ENCODE data around the gene ADAM11. TPM values are rescaled to one million over a fixed set of nuclear protein-coding genes. Genes with fewer than 3 reads are reported as not detected.
"Not testable (repeated sequence)": the region's sequence is repeated elsewhere in the genome, so short reads cannot be mapped to it uniquely, and the experiment has no call there.

Gene ADAM11
- total RNA-seq, 1 experiment from 2014 or later, result 21.6 TPM

DNA sequence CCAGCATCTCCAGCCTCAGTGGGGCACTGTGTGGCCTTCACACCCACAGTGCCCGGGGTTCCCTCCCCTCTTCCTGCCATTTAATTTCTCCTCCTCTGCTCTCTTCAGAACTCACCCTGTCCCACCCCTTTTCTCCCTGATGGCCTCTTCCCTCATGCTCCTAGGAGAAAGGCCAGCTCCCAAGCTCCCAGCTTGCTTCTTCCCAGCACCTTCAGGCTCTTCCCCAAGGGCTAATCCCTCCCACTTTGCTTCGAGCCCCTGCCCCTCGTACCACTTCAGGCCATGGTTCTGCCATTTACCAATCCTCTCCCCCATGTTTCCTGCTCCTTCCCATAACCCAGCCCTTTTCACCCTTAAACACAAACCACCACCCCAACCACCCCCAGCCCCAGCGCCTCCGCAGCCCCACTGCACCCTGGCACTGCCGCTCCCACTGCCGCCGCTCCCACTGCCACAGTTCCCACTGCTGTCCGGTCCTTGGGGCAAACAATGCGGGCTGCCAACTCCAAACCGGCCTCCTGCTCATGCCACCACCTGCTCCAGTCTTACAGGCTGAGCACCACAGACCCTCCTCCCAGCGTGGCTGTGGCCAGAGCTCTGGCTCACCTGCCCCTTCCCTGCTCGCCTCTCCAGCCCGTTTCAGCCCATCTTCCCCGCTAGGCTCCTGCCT lies 28.6 kb downstream of the ADAM11 start:
- DNase-seq (ENCODE audit: low spot score), result peak; percentile 93
- in situ Hi-C loops (cut with HindIII; ENCODE audit: low sequenced_read_pairs), result no loop called here

- in situ Hi-C loops (cut with HindIII; ENCODE audit: low sequenced_read_pairs), result no loop called here
- no peak for DNase-seq (ENCODE audit: low spot score)
Observed at GRCh38 chr17:44788139-44788538, 29.4 kb downstream of the ADAM11 start.

DNA sequence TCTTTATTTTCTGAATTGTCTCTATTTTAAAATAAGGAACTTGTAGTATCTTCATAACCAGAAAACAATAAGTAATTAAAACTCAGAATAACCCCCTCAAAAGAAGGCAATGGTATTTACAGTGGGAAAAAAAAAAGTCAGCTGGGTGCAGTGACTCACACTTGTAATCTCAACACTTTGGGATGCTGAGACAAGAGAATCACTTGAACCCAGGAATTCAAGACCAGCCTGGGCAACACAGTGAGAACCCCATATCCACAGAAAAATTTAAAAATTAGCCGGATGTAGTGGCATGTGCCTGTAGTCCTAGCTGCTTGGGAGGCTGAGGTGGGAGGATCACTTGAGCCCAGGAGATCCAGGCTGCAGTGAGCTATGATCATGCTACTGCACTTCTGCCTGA lies 33.5 kb downstream of the ADAM11 start:
- in situ Hi-C loops (cut with HindIII; ENCODE audit: low sequenced_read_pairs), result no loop called here
- no peak for DNase-seq (ENCODE audit: low spot score)

DNA sequence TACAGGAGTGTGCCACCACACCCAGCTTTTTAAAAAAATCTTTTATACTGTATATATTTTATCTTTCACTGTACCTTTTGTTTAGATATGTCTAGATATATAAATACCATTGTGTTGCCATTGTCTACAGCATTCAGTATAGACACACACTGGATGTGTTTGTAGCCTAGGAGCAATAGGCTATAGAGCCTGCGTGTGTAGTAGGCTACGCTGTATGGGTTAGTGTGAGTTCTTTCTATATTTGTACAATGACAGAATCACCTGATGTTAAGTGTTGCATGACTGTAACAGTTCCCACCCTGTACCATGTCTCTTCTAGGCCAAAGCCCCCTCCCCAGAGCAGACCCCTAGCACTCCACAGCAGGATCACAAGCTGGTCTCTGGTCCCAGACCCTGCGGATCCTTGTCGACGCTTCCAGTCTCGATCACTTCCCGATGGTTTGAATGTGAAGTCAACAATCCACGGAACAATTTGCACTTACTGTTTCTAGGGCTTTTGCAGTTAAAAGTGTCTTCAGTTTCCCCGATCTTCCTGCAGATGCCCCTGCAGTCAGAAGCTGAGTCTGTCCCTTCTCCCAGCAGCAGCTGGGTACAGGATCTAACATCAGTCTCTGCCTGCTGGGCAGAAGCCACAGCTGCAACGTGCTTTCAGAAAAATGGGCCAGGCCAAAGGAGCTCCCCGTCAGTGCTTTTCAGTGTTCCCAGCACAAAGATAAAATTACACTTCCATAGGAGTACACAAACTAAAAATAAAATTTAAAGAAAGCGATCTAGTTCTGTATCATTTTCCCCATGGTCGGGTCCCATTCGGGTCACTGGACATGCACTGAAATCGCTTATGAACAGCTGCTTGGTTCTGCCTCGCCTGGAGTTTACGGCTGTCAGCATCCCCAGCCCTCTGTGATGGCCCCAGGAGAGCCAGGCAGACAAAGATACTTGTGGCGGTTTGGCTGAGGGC lies 35.4 kb downstream of the ADAM11 start:
- no peak for DNase-seq (ENCODE audit: low spot score)
- in situ Hi-C loops (cut with HindIII; ENCODE audit: low sequenced_read_pairs), result no loop called here

DNA sequence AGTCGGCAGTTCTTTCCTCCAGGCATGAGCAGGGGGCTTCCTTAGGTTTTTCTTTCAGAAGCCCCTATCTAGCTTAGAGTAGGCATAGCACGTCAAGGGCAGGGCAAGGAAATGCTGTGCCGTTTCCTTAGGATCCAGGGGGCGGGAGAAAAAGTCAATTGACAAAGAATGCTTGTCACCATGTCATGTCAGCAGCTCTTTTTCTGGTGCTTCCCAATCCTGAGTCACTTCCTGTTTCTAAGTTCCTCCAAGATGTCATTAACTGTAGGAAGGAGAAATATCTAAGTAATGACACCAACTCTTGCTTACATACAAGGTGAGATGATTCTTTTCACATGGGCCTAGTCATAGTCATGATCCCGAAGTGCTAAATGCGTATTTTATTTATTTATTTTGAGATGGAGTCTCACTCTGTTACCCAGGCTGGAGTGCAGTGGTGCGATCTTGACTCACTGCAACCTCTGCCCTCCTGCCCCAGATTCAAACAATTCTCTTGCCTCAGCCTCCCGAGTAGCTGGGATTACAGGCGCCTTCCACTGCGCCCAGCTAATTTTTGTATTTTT lies 36.1 kb downstream of the ADAM11 start:
- in situ Hi-C loops (cut with HindIII; ENCODE audit: low sequenced_read_pairs), result no loop called here
- peak; percentile 43 for DNase-seq (ENCODE audit: low spot score)

- no peak for DNase-seq (ENCODE audit: low spot score)
- in situ Hi-C loops (cut with HindIII; ENCODE audit: low sequenced_read_pairs), result no loop called here
Observed at GRCh38 chr17:44795421-44795820, 36.6 kb downstream of the ADAM11 start.

DNA sequence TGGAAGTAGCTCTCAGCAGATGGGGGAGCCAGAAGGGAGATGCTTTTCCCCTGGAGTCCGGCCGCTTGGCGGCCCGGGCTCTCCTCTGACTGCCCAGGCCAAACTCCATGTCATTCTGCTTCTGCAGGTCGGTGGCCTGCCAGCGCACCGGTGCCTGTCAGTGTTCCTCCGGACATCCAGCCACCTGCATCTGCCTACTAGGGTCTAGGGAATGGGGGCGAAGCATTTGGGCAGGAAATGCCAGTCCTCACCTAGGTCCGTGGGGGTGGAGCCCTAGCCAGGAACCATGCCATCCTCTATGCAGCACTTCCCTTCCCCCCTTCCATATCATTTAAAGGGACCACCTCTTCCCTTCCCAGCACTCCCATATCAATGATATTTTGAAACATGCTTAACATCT lies 37.1 kb downstream of the ADAM11 start:
- DNase-seq (ENCODE audit: low spot score), result peak; percentile 79
- in situ Hi-C loops (cut with HindIII; ENCODE audit: low sequenced_read_pairs), result no loop called here

DNA sequence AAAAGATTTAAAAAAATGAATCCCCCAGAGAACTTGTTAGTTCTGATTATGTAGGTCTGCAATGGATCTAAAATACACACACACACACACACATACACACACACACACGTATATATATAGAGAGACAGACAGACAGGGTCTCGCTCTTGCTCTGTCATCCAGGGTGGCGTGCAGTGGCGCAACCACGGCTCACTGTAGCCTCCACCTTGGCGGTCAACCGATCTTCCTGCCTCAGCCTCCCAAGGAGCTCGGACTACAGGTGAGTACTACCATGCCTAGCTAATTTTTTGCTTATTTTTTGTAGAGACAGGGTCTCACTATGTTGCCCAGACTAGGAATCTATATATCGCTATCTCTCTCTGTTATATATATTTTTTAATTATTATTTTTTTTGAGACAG lies 37.9 kb downstream of the ADAM11 start:
- DNase-seq (ENCODE audit: low spot score), result no peak
- in situ Hi-C loops (cut with HindIII; ENCODE audit: low sequenced_read_pairs), result no loop called here

GRCh38 chr17:44797802-44798201 lies 39.0 kb downstream of the ADAM11 start:
- in situ Hi-C loops (cut with HindIII; ENCODE audit: low sequenced_read_pairs), result no loop called here
- peak; percentile 70 for DNase-seq (ENCODE audit: low spot score)

- peak; percentile 71 for DNase-seq (ENCODE audit: low spot score)
- in situ Hi-C loops (cut with HindIII; ENCODE audit: low sequenced_read_pairs), result no loop called here
Observed at GRCh38 chr17:44798356-44798755, 39.6 kb downstream of the ADAM11 start.

- in situ Hi-C loops (cut with HindIII; ENCODE audit: low sequenced_read_pairs), result no loop called here
- no peak for DNase-seq (ENCODE audit: low spot score)
Observed at GRCh38 chr17:44801880-44802279, 43.1 kb downstream of the ADAM11 start.

DNA sequence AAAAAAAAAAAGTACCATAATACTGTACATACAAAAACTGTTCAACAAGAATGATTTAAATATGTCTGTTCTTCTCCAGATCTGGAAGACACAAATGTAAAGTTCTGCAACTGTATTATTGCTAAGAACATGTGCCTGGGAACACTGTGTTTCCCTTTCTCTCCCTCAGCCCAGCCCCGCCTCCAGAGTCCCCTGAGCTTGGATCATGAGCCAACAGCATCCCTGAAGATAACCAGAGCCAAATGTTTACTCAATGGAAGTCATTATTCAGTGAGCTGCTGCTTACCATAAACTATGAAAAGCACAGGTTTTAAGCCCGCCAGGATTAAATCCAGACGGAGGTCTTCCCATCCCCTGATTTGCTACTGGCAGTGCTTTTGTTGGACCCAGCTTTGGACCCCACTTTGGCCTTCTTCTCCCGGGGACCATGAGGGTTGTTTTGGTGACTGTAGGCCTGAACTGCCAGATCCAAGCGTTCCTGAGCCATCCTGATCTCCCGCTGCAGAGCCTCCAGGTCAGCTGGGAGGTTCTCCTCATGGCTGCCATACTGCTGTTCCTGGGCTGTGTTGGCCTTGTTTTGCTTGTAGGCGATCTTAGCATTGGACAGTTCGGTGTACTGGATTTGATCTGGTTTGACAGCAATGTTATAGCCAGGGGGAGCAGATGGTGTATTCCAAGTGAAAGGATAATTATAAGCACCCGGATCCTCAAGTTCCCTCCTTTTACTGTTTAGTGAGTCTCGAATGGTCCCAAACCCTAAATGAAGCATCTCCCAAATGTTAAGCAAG lies 45.7 kb downstream of the ADAM11 start:
- DNase-seq (ENCODE audit: low spot score), result peak; percentile 87
- in situ Hi-C loops (cut with HindIII; ENCODE audit: low sequenced_read_pairs), result no loop called here

DNA sequence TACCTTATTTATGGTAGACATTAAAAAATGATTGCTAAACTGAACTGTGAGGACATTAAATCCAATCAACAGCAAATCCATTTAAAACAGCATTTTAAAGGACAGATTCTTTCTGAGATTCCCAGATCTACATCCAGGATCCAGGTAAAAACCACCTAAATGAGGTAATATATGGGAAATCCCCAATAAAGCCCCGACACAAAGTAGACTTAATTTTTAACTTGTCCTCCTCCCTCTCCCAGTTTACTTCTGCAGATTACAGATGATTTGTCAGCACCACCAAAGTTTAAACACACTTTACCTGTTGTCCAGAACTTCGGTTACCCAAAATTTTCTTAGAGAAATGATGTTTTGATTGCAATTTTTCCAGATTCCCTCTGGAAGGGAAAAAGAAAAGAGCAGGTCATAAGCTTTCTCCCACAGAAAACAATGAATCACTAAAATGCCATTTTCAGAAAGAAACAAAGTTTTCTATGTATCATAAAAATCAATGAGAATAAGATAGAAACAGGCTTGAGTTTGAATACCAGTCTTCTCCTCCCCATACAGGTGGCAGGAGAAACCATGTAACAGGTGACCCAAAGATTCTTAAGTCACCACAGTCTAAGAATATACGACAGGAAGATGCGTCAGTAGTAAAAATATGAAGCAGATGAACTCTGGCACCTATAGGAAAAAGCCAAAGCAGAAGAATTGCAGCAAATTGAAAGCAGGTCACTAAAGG lies 48.5 kb downstream of the ADAM11 start:
- no peak for DNase-seq (ENCODE audit: low spot score)
- in situ Hi-C loops (cut with HindIII; ENCODE audit: low sequenced_read_pairs), result no loop called here

DNA sequence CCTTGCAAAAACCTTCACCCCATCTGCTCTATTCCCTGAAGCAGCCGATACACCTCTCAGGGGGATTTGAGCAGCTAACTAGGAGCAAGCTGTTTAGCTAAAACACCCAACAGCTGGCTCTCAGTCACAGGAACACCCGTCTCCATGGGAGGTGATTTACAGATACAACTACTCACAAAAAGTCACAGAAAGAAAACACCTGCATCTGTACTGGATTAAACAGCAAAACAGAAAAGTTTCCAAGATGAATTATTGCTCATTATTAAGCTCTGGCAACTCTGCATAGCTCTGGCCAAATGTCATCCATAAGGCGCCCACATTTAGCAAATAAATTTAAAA lies 49.0 kb downstream of the ADAM11 start:
- in situ Hi-C loops (cut with HindIII; ENCODE audit: low sequenced_read_pairs), result no loop called here
- no peak for DNase-seq (ENCODE audit: low spot score)

DNA sequence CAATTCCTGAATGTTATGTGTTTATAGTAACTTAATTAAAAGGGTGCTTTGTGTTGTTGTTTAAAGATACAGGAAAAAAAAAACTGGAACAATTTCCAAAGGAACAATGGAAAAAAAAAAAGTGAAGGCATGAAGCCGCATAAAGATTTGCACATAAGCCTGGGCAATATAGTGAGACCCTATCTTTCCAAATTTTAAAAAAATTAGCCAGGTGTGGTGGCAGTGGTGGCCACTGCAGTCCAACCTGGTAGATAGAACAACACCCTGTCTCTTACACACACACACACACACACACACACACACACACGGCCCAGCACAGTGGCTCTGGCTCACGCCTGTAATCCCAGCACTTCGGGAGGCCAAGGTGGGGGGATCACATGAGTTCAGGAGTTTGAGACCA lies 49.4 kb downstream of the ADAM11 start:
- DNase-seq (ENCODE audit: low spot score), result no peak
- in situ Hi-C loops (cut with HindIII; ENCODE audit: low sequenced_read_pairs), result no loop called here

DNA sequence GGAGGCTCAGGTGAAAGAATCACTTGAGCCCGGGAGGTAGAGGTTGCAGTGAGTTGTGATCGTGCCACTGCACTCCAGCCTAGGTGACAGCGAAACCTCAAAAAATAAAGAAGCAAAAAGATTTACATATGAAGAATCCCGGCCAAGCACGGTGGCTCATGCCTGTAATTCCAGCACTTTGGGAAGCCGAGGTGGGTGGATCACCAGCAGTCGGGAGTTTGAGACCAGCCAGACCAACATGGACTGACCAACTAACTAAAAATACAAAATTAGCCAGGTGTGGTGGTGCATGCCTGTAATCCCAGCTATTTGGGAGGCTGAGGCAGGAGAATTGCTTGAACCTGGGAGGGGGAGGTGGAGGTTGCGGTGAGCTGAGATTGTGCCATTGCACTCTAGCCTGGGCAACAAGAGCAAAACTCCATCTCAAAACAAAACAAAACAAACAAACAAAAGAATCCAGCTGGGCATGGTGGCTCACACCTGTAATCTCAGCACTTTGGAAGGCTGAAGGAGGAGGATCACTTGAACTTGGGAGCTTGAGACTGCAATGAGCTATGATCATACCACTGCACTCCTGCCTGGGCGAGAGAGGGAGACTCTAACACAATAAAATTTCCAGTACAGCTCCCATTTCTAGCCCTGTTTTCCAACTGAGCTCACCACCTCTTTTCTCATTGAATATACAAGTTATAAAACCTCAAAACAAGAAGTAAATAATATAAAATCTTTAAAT lies 50.0 kb downstream of the ADAM11 start:
- DNase-seq (ENCODE audit: low spot score); in situ Hi-C loops (cut with HindIII; ENCODE audit: low sequenced_read_pairs): not testable (repeated sequence)

- in situ Hi-C loops (cut with HindIII; ENCODE audit: low sequenced_read_pairs), result no loop called here
- no peak for DNase-seq (ENCODE audit: low spot score)
Observed at GRCh38 chr17:44812263-44812662, 53.5 kb downstream of the ADAM11 start.

DNA sequence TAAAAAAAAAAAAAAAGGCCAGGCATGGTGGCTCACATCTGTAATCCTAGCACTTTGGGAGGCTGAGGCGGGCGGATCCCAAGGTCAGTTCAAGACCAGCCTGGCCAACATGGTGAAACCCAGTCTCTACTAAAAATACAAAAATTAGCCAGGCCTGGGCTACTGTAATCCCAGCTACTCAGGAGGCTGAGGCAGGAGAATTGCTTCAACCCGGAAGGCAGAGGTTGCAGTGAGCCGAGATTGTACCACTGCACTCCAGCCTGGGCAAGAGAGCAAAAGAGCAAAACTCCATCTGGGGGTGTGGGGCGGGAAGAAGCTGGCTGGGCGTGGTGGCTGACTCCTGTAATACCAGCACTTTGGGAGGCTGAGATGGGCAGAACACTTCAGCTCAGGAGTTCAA lies 59.7 kb downstream of the ADAM11 start:
- in situ Hi-C loops (cut with HindIII; ENCODE audit: low sequenced_read_pairs); DNase-seq (ENCODE audit: low spot score): not testable (repeated sequence)
